ENCODE data around the gene ADAT2. TPM values are rescaled to one million over a fixed set of nuclear protein-coding genes. Genes with fewer than 3 reads are reported as not detected.

Gene ADAT2
- total RNA-seq, 2 donors from 2014 or later = 8.7 to 10.6 TPM

DNA sequence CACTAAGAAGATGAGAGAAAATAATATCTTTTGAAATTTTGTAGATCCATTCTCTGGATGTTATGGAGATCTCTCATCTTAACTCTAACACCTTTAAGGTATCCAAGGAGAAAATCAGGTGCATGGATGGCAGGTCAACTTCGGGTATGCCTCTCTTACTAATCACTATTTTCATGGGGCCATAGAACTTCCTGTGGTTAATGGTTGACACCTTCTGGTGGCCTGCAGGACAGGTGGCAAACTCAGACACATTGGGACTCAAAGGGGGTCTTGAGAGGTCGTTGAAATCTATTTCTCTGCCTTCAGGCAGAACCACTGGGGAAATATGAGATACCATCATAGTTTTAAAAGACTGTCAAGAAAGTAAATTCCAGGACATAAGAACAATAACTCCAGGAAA, 76.5 kb downstream of the ADAT2 start:
- Histone ChIP-seq H3K9ac (ENCODE audit: extremely low read depth, low read length, poor library complexity, severe bottlenecking) (no peak overlapping the region), H3K27ac (ENCODE audit: low read depth, low read length) (no peak overlapping the region), H3K27me3 (ENCODE audit: control insufficient read depth, insufficient read depth, low read length, poor library complexity, severe bottlenecking) (peaks cover 57% of the 10 kb centered on the region), H3K9me3 (ENCODE audit: control insufficient read depth, low read length) (peaks cover 26% of the 10 kb centered on the region), H3K36me3 (ENCODE audit: control insufficient read depth, insufficient read depth, low read length) (no peaks in the 10 kb centered on the region), H3K4me3 (ENCODE audit: low read length) (no peak overlapping the region), H3K4me1 (ENCODE audit: control insufficient read depth, insufficient read depth, low read length) (peaks cover 2% of the 10 kb centered on the region)
- H3K36me3 Mint-ChIP-seq (ENCODE audit: low read depth) = no peaks in the 10 kb centered on the region
- no peaks in the 10 kb centered on the region for H3K4me1 Mint-ChIP-seq
- TF ChIP-seq, protein P1, sequence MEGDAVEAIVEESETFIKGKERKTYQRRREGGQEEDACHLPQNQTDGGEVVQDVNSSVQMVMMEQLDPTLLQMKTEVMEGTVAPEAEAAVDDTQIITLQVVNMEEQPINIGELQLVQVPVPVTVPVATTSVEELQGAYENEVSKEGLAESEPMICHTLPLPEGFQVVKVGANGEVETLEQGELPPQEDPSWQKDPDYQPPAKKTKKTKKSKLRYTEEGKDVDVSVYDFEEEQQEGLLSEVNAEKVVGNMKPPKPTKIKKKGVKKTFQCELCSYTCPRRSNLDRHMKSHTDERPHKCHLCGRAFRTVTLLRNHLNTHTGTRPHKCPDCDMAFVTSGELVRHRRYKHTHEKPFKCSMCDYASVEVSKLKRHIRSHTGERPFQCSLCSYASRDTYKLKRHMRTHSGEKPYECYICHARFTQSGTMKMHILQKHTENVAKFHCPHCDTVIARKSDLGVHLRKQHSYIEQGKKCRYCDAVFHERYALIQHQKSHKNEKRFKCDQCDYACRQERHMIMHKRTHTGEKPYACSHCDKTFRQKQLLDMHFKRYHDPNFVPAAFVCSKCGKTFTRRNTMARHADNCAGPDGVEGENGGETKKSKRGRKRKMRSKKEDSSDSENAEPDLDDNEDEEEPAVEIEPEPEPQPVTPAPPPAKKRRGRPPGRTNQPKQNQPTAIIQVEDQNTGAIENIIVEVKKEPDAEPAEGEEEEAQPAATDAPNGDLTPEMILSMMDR (conservative IDR thresholded peaks at IDR 0.05) = no peak
- peaks cover 7% of the 10 kb centered on the region for H3K9me3 Mint-ChIP-seq
- H3K4me3 Mint-ChIP-seq = no peak overlapping the region
- H3K27ac Mint-ChIP-seq = no peak overlapping the region
- 84 to 100% methylated on average over 1 to 2 of the region's 2 CpGs for WGBS, 2 experiments (ENCODE audit: insufficient coverage in 1 of 2, insufficient read length in 1 of 2)
- peaks cover 33% of the 10 kb centered on the region for H3K27me3 Mint-ChIP-seq (ENCODE audit: insufficient read depth)
- DNase-seq = no peak

Other genes starting within 250 kb of the ADAT2 start
- gene PEX3, start 110 bp upstream of the ADAT2 start, total RNA-seq = 10 to 100 TPM in 1 of 2 donors, 1 to 10 TPM in 1; 10.0 to 12.2 TPM
- gene FUCA2, start 61.0 kb upstream of the ADAT2 start, total RNA-seq = 10 to 100 TPM; 58.6 to 59.3 TPM
- 100 to 1,000 TPM; 164 to 222 TPM for gene PHACTR2, start 227.3 kb upstream of the ADAT2 start, total RNA-seq